T-helper 2 cell treated with Interferon-gamma antibody and Interleukin-4, amounts not matched to agents 5 μg/mL and 100 μg/mL, for 36 hours (primary cell): ENCODE results near the gene IL1RL1.

Experiments used
- DNase-seq: peaks from one replicate; pipeline ENCODE4 v3.0.0; 2021; ENCODE audit warnings: low spot score
- H3K27ac Mint-ChIP-seq: one replicate; pipeline ENCODE4 v1.8.0; 2021; ENCODE audit warnings: mild to moderate bottlenecking, mixed read lengths
- H3K27me3 Mint-ChIP-seq: one replicate; pipeline ENCODE4 v1.8.0; 2021; ENCODE audit warnings: low read depth, mixed read lengths
- H3K36me3 Mint-ChIP-seq: one replicate; pipeline ENCODE4 v1.8.0; 2021; ENCODE audit warnings: low read depth, mixed read lengths
- H3K4me1 Mint-ChIP-seq: one replicate; pipeline ENCODE4 v1.8.0; 2021; ENCODE audit warnings: low read depth, mixed read lengths
- H3K4me3 Mint-ChIP-seq: one replicate; pipeline ENCODE4 v1.8.0; 2022; ENCODE audit warnings: mild to moderate bottlenecking, moderate library complexity, mixed read lengths
- H3K9me3 Mint-ChIP-seq: one replicate; pipeline ENCODE4 v1.8.0; 2021; ENCODE audit warnings: mixed read lengths

The IL1RL1 gene

DNA sequence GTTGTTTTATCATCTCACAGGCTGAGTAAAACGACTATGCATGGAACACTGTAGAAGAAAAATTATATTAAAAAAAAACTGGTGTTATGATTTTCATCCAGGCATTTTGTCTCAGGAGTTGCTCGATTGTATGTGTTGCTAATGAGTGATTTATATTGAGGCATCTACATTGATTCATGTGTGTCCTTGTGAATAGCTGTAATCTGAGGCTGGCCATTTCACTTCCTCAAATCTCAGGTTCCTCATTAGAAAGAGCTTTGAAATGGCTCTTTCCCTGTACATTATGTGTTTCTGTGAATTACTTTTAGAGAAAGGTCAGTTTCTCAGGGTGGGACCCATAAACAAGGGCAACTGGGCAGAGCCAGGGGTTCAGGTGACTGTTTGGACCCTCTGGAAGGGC is 46.6 kb downstream of the IL1RL1 start:
- Mint-ChIP-seq H3K36me3 (peaks cover 34% of the 10 kb centered on the region), H3K4me3 (peak overlapping the region; percentile 100), H3K27ac (no peak overlapping the region), H3K4me1 (peaks cover 40% of the 10 kb centered on the region), H3K9me3 (peaks cover 8% of the 10 kb centered on the region), H3K27me3 (no peaks in the 10 kb centered on the region)
- no peak for DNase-seq

DNA sequence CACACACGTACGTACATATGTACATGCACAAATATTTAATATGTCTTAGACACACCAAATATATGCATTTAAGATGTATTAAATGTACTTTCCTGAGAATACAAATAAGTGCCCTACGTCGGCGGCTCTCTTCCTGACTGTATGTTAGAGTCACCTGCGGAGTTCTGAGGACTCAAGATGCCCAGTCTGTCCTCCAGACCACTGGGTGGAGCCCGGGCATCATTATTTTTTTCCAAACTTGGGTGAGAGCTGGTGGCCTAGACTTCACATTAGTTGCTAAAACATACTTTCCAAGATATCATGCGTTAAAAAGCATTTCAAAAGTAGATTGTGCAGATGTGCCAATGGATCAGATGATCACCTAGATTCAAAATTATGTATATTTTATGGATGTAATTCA is 47.1 kb downstream of the IL1RL1 start:
- Mint-ChIP-seq H3K27me3 (no peaks in the 10 kb centered on the region), H3K27ac (no peak overlapping the region), H3K9me3 (peaks cover 11% of the 10 kb centered on the region), H3K4me3 (peak overlapping the region; percentile 100), H3K4me1 (peaks cover 41% of the 10 kb centered on the region), H3K36me3 (peaks cover 40% of the 10 kb centered on the region)
- DNase-seq: no peak

DNA sequence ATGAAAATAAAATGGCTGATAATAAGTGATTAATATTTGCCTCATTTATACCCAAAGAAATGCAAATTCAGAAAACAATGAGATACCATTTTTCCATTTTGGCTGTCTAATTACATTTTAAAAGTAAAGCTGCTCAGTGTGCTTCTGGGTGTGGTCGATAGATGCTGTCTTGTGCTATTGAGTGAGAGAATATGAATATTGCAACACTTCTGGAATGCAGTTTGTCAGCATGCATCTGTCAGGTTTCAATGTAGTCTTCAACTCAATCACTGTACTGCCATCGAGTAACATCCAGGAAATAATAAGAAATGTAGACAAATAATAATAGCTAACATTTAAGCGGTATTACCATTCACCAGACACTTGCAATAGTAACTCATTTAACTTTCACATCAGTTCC is 48.2 kb downstream of the IL1RL1 start:
- Mint-ChIP-seq H3K27me3 (no peaks in the 10 kb centered on the region), H3K4me3 (peak overlapping the region; percentile 32), H3K4me1 (peaks cover 41% of the 10 kb centered on the region), H3K27ac (no peak overlapping the region), H3K36me3 (peaks cover 50% of the 10 kb centered on the region), H3K9me3 (peaks cover 17% of the 10 kb centered on the region)
- no peak for DNase-seq

DNA sequence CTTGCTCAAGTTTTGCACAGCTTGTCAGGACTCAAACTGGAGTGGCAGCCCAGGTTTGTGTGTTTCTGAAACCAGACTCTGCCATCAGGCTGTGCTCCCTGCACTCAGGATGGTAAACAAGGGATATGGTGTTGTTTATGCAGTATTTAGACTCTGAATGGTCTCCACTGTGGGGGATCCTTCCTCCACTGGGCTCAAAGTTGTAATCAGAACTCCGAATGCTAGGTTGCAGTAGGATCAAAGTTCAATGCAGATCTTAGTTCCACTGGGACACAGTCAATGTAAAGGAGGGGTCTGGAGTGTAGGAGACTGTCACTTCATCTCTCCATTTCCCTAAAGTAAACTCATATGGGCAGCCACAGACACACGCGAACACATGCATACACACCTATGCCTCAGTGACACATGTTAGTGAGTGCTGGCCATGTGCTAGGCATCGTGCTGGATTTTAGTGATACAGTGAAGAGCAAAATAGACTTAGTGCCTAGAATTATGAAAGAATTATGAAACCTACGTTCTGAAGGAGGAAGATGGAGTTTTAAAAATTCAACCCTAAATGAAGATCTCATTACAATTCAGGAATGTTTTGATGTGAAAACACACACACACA is 50.4 kb downstream of the IL1RL1 start:
- Mint-ChIP-seq H3K9me3 (peaks cover 37% of the 10 kb centered on the region), H3K27me3 (no peaks in the 10 kb centered on the region), H3K36me3 (peaks cover 67% of the 10 kb centered on the region), H3K27ac (no peak overlapping the region), H3K4me3 (no peak overlapping the region), H3K4me1 (peaks cover 40% of the 10 kb centered on the region)
- DNase-seq: no peak

- peaks cover 53% of the 10 kb centered on the region for H3K4me1 Mint-ChIP-seq
- DNase-seq: no peak
- no peak overlapping the region for H3K4me3 Mint-ChIP-seq
- H3K36me3 Mint-ChIP-seq: peaks cover 83% of the 10 kb centered on the region
- peak overlapping the region; percentile 82 for H3K27ac Mint-ChIP-seq
- H3K9me3 Mint-ChIP-seq: peaks cover 41% of the 10 kb centered on the region
- H3K27me3 Mint-ChIP-seq: no peaks in the 10 kb centered on the region
These were observed 54.4 kb downstream of the IL1RL1 start for GRCh38 chr2:102365763-102366162.

GRCh38 chr2:102366406-102367112 is 55.2 kb downstream of the IL1RL1 start:
- H3K36me3 Mint-ChIP-seq: peaks cover 85% of the 10 kb centered on the region
- peak overlapping the region; percentile 82 for H3K27ac Mint-ChIP-seq

DNA sequence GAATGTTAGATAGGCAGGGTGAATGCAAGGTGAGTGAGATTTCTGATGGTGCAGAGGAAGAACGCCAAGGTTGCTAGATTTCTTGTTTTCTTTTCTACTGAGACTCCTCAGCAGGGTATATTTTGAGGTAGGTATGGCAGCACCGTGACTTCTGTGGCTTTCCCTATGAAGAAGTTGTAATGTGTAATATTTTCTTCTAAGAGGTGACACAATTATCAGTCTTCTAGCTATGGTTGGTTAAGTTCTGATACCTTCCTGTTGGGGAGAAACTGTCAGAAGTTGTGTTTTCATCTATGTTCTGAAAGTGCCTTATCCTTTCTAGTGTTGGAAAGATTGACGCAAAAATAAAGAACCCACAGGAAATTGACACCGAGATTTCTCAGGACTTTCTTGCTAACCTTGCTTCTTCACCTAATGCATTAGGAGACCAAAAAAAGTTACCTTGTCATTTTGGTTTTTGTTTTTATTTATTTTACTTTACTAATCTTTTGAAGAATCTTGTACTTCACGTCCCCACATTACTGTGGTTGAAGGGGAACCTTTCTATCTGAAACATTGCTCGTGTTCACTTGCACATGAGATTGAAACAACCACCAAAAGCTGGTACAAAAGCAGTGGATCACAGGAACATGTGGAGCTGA is 56.1 kb downstream of the IL1RL1 start:
- DNase-seq: peak; percentile 52
- Mint-ChIP-seq H3K27ac (peak overlapping the region; percentile 82), H3K36me3 (peaks cover 82% of the 10 kb centered on the region), H3K4me3 (peak overlapping the region; percentile 76), H3K27me3 (no peaks in the 10 kb centered on the region), H3K4me1 (peaks cover 42% of the 10 kb centered on the region), H3K9me3 (peaks cover 37% of the 10 kb centered on the region)

More at GRCh38 chr2:102366406-102367112, 55.2 kb downstream of the IL1RL1 start:
- Mint-ChIP-seq H3K9me3 (peaks cover 41% of the 10 kb centered on the region), H3K27me3 (no peaks in the 10 kb centered on the region), H3K4me3 (peak overlapping the region; percentile 76), H3K4me1 (peaks cover 47% of the 10 kb centered on the region)
- DNase-seq: peak; percentile 42

DNA sequence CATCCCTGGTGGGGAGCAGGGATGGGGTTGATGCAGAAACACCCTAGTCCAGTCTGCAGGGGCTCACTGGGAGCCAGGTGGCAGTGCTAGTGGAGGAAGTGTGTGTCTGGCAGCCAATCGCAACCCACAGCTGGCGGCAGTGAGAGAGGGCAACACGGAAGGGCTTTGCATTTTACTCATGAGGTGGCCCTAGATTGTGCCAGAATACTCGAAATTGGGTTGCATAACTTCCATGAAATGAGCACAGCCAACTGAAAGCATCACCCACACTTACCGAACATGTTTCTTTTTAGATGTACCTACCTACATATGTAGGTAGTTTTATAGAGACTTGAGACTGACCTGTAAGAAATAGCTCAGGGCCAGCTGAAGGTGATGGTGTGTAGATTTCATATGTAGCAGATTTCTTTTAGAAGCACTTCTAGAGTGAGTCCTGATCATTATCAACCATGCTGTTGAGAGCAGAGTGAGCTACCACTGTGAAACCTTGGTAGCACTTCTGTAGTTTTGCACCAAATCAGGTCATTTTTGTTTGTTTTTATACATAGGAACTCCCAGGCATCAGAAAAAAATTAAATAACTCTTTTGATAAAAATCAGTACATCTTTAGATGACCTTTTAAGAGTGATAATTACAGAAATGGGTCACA is 57.2 kb downstream of the IL1RL1 start:
- H3K36me3 Mint-ChIP-seq: peaks cover 78% of the 10 kb centered on the region
- H3K27me3 Mint-ChIP-seq: no peaks in the 10 kb centered on the region
- H3K4me3 Mint-ChIP-seq: peak overlapping the region; percentile 76
- peaks cover 33% of the 10 kb centered on the region for H3K9me3 Mint-ChIP-seq
- no peak for DNase-seq
- peak overlapping the region; percentile 82 for H3K27ac Mint-ChIP-seq
- H3K4me1 Mint-ChIP-seq: peaks cover 41% of the 10 kb centered on the region

DNA sequence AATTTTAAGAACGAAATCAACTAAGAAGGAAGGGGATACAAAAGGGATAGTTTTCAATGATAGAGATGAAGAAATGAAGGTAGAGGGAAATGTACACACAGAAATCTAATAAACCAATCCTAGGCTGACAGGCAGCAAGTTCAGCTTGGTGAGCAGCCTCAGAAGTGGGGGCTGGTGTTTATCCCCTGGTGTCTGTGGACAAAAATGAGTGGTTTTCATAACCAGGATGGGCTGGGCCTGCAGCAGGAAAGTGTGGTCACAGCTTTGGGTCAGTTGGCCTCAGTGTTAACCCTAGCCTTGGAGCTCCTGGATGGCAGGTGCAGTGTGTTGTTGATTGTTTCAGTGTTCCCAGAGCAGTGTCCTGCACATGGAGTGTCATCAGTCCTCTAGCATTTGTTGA is 58.5 kb downstream of the IL1RL1 start:
- no peak for DNase-seq
- H3K4me3 Mint-ChIP-seq: no peak overlapping the region
- H3K27ac Mint-ChIP-seq: no peak overlapping the region
- peaks cover 75% of the 10 kb centered on the region for H3K36me3 Mint-ChIP-seq
- H3K9me3 Mint-ChIP-seq: peaks cover 32% of the 10 kb centered on the region
- H3K27me3 Mint-ChIP-seq: no peaks in the 10 kb centered on the region
- peaks cover 40% of the 10 kb centered on the region for H3K4me1 Mint-ChIP-seq

GRCh38 chr2:102376052-102376591 is 64.8 kb downstream of the IL1RL1 start:
- no peak for DNase-seq
- peaks cover 4% of the 10 kb centered on the region for H3K4me1 Mint-ChIP-seq
- H3K4me3 Mint-ChIP-seq: no peak overlapping the region
- H3K27me3 Mint-ChIP-seq: no peaks in the 10 kb centered on the region
- peaks cover 74% of the 10 kb centered on the region for H3K36me3 Mint-ChIP-seq
- peaks cover 34% of the 10 kb centered on the region for H3K9me3 Mint-ChIP-seq
- no peak overlapping the region for H3K27ac Mint-ChIP-seq

DNA sequence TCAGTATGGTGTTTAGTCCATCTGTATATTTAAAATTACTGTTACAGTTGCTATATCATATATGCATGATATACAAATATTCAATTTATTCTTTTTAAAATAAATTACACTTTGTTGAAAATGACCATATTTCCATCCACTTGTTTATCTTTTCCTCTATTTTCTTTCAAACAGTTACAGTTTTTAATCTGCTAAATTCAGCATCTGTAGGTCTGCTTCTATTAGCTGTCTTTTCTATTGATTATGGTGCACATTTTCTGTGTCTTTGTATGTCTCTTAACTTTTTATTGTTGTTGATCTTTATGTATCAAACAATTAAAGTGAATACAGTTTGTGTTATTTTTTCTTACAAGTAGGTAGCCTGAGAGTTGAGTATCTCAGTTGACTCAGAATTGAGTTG is 72.4 kb downstream of the IL1RL1 start:
- Mint-ChIP-seq H3K36me3 (peaks cover 70% of the 10 kb centered on the region), H3K27ac (no peak overlapping the region), H3K4me1 (peaks cover 4% of the 10 kb centered on the region), H3K4me3 (no peak overlapping the region), H3K27me3 (no peaks in the 10 kb centered on the region), H3K9me3 (peaks cover 35% of the 10 kb centered on the region)
- DNase-seq: no peak

DNA sequence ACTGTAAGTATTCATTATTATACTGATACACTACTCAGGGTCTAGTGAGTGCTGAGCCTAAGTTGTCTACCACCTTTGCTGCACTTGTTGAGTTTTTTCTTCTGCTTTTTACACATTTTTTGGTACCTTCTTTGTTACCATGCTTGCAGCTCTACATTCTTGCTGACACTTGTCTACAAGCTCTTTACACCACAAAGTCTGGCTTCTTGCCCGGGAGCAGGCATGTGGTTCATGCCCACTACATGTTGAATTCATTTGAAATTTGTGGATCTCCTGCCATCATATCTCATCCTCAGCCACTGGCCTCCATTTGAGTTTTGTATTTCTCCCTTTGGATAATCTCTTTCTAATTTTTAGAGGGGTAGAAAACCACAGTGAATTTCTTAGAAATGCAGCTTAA is 74.2 kb downstream of the IL1RL1 start:
- Mint-ChIP-seq H3K27ac (no peak overlapping the region), H3K4me1 (peaks cover 4% of the 10 kb centered on the region), H3K27me3 (no peaks in the 10 kb centered on the region), H3K9me3 (peaks cover 35% of the 10 kb centered on the region), H3K36me3 (peaks cover 67% of the 10 kb centered on the region), H3K4me3 (no peak overlapping the region)
- DNase-seq: no peak

DNA sequence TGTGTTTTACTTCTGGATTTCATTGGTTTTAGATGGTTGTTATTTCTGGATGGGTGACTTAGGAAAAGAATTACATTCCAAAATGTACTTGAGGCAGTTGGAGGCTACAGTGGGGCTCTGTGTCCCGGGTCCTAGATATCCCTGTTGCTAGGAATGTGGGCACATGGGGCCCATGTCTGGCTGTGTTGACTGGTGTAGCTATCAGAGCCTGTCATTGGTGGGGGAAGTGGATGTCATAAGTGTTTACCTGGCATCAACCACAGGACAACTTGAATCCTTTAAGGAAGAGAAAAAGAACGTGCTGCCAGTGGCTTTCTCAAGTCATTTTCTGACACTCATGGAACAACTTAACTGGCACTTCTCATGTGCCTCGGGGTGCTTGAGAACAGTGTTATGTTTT is 74.6 kb downstream of the IL1RL1 start:
- H3K27me3 Mint-ChIP-seq: no peaks in the 10 kb centered on the region
- no peak overlapping the region for H3K4me3 Mint-ChIP-seq
- peaks cover 62% of the 10 kb centered on the region for H3K36me3 Mint-ChIP-seq
- peaks cover 4% of the 10 kb centered on the region for H3K4me1 Mint-ChIP-seq
- DNase-seq: no peak
- no peak overlapping the region for H3K27ac Mint-ChIP-seq
- H3K9me3 Mint-ChIP-seq: peaks cover 35% of the 10 kb centered on the region
